ENCODE data around the gene CREM. TPM values are rescaled to one million over a fixed set of nuclear protein-coding genes. Genes with fewer than 3 reads are reported as not detected.

Gene CREM
- total and polyA plus RNA-seq, 10 of the 15 experiments (the other 5 are each of a cell fraction or from before 2014, with no cell fraction given), result 51.3 to 115 (median 70.6) TPM

DNA sequence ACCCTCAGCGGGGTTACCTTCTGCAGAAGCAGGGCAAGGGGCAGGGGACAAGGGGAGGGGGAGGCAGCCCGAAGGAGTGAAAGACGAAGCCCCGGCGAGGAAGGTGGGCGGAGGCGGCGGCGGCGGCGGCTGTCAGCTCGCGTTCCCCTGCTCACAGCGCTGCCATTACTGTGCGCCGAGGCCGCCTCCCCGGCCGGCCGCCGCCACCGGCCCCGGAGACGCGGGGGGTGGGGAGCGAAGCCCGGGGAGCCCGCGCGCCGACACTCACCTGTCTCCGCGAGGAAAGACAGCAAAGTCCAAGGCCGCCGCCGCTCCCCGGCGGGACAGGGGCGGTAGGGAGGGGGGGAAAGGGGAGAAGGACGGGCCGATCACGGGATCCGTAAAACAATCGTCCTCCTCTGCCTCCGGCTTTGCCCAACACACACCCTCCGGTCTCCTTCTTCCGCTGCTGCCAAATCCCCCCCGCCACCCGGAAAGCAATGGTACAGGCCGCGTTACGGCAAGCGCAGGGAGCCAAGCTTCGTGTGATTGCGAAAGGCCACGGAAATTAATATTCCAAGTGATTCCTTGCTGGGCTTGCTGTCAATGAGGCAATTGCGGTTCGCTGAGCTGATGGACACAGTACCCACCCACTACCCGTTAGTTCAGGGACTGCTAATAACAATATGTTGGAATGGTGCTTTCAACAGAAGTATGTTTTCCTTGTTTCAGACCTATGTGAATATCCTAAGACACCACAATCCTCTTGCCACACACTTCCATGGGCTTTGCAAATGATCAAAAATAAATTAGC lies 36.3 kb upstream of the CREM start, which contains the start of gene CUL2 (continued):
- TF ChIP-seq ESRRA (IDR thresholded peaks at IDR 0.05; ENCODE audit: low read length), result no peak
- peak; percentile 98 for TF ChIP-seq ATF7 (IDR thresholded peaks at IDR 0.05; ENCODE audit: low read depth)
- peak; percentile 96 for TF ChIP-seq CHD1 (IDR thresholded peaks at IDR 0.05; ENCODE audit: low read depth, low read length)
- TF ChIP-seq HDGF (IDR thresholded peaks at IDR 0.05), result no peak
- TF ChIP-seq POLR2AphosphoS2 (IDR thresholded peaks at IDR 0.05; ENCODE audit: low read depth, low read length), result no peak; the same call in 1 of the 2 replicates
- TF ChIP-seq, protein P1, sequence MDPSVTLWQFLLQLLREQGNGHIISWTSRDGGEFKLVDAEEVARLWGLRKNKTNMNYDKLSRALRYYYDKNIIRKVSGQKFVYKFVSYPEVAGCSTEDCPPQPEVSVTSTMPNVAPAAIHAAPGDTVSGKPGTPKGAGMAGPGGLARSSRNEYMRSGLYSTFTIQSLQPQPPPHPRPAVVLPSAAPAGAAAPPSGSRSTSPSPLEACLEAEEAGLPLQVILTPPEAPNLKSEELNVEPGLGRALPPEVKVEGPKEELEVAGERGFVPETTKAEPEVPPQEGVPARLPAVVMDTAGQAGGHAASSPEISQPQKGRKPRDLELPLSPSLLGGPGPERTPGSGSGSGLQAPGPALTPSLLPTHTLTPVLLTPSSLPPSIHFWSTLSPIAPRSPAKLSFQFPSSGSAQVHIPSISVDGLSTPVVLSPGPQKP (IDR thresholded peaks at IDR 0.05; ENCODE audit: low read depth, low read length), result no peak; the same call in 1 of the 2 replicates
- TF ChIP-seq NRF1 (conservative IDR thresholded peaks at IDR 0.05; ENCODE audit: low read depth, low read length), result no peak
- peak; percentile 72 for TF ChIP-seq HCFC1 (IDR thresholded peaks at IDR 0.05; ENCODE audit: low read length)
- TF ChIP-seq E2F8 (IDR thresholded peaks at IDR 0.05; ENCODE audit: low read depth, partially characterized antibody), result no peak
- TF ChIP-seq CUX1 (IDR thresholded peaks at IDR 0.05; ENCODE audit: insufficient replicate concordance, low read depth, low read length), result no peak
- TF ChIP-seq SMAD5 (IDR thresholded peaks at IDR 0.05; ENCODE audit: low read depth), result peak; percentile 53; the same call in 1 of the 2 replicates
- no peak for TF ChIP-seq HDAC2 (IDR thresholded peaks at IDR 0.05)
- TF ChIP-seq, protein P2, sequence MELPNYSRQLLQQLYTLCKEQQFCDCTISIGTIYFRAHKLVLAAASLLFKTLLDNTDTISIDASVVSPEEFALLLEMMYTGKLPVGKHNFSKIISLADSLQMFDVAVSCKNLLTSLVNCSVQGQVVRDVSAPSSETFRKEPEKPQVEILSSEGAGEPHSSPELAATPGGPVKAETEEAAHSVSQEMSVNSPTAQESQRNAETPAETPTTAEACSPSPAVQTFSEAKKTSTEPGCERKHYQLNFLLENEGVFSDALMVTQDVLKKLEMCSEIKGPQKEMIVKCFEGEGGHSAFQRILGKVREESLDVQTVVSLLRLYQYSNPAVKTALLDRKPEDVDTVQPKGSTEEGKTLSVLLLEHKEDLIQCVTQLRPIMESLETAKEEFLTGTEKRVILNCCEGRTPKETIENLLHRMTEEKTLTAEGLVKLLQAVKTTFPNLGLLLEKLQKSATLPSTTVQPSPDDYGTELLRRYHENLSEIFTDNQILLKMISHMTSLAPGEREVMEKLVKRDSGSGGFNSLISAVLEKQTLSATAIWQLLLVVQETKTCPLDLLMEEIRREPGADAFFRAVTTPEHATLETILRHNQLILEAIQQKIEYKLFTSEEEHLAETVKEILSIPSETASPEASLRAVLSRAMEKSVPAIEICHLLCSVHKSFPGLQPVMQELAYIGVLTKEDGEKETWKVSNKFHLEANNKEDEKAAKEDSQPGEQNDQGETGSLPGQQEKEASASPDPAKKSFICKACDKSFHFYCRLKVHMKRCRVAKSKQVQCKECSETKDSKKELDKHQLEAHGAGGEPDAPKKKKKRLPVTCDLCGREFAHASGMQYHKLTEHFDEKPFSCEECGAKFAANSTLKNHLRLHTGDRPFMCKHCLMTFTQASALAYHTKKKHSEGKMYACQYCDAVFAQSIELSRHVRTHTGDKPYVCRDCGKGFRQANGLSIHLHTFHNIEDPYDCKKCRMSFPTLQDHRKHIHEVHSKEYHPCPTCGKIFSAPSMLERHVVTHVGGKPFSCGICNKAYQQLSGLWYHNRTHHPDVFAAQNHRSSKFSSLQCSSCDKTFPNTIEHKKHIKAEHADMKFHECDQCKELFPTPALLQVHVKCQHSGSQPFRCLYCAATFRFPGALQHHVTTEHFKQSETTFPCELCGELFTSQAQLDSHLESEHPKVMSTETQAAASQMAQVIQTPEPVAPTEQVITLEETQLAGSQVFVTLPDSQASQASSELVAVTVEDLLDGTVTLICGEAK (IDR thresholded peaks at IDR 0.05; ENCODE audit: borderline replicate concordance), result peak; percentile 64; the same call in 1 of the 2 replicates
- TF ChIP-seq, protein P3, sequence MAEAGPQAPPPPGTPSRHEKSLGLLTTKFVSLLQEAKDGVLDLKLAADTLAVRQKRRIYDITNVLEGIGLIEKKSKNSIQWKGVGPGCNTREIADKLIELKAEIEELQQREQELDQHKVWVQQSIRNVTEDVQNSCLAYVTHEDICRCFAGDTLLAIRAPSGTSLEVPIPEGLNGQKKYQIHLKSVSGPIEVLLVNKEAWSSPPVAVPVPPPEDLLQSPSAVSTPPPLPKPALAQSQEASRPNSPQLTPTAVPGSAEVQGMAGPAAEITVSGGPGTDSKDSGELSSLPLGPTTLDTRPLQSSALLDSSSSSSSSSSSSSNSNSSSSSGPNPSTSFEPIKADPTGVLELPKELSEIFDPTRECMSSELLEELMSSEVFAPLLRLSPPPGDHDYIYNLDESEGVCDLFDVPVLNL (IDR thresholded peaks at IDR 0.05; ENCODE audit: low read depth, low read length), result no peak

Data from GM12878 (cell line).